HEK293 (cell line): Measurements from ENCODE around the gene STK24.

Source experiments
- CTCF ChIA-PET: fragments of 350-600 bp; formaldehyde crosslinking; extraction: SDS; loops from one replicate; lab custom pipeline; 2021; ENCODE audit warnings: antibody characterized with exemption; lab: Yijun Ruan, JAX
- POLR2A ChIA-PET: fragments of 300-600 bp; formaldehyde crosslinking; extraction: SDS; loops from one replicate; lab custom pipeline; 2020; ENCODE audit warnings: antibody characterized with exemption, inconsistent platforms; lab: Yijun Ruan, JAX
- H3K27ac ChIP-seq: fragments of 200-500 bp; sonication (Bioruptor generic); 2 replicates; pipeline ENCODE4 v1.5.1; 2014; ENCODE audit warnings: low read depth, low read length, control low read depth, inconsistent platforms; ENCODE audit errors: extremely low read depth
- H3K36me3 ChIP-seq, 2 experiments: fragments of 200-500 bp in 1 of 2; sonication (Bioruptor generic) in 1 of 2; 1 replicate in 1 of 2; 2 replicates in 1 of 2; pipeline ENCODE4 v1.5.1; 2014 to 2017; ENCODE audit warnings: inconsistent platforms in 2 of 2, low read length in 2 of 2; ENCODE audit not compliant: control insufficient read depth in 2 of 2, insufficient read depth in 1 of 2
- H3K4me1 ChIP-seq: fragments of 200-500 bp; sonication (Bioruptor generic); 2 replicates; pipeline ENCODE4 v1.5.1; 2014; ENCODE audit warnings: mild to moderate bottlenecking, low read length, inconsistent platforms; ENCODE audit not compliant: control insufficient read depth, insufficient read depth
- H3K4me3 ChIP-seq: 2 replicates; pipeline ENCODE4 v1.5.1; 2011; ENCODE audit warnings: low read depth, mild to moderate bottlenecking, control low read depth, low read length, moderate library complexity
- H3K9me3 ChIP-seq: fragments of 200-500 bp; sonication (Bioruptor generic); 2 replicates; pipeline ENCODE4 v1.5.1; 2014; ENCODE audit warnings: low read depth, low read length, inconsistent platforms; ENCODE audit not compliant: control insufficient read depth, insufficient read depth
- BCL11A ChIP-seq: fragments of 450-650 bp; formaldehyde crosslinking; IDR thresholded peaks from 2 replicates; pipeline ENCODE4 v1.5.1; 2016; ENCODE audit warnings: low read depth, missing biosample characterization, missing genetic modification characterization
- HIC1 ChIP-seq: fragments of 450-650 bp; formaldehyde crosslinking; IDR thresholded peaks from 2 replicates; pipeline ENCODE4 v1.5.1; 2016; ENCODE audit warnings: missing biosample characterization, missing genetic modification characterization
- INSM2 ChIP-seq: fragments of 450-650 bp; formaldehyde crosslinking; IDR thresholded peaks from 2 replicates; pipeline ENCODE4 v1.5.1; 2016; ENCODE audit warnings: missing biosample characterization, missing genetic modification characterization
- KLF8 ChIP-seq: fragments of 450-650 bp; formaldehyde crosslinking; IDR thresholded peaks from 2 replicates; pipeline ENCODE4 v1.5.1; 2016; ENCODE audit warnings: missing biosample characterization, missing genetic modification characterization
- OSR2 ChIP-seq: fragments of 450-650 bp; formaldehyde crosslinking; IDR thresholded peaks from 2 replicates; pipeline ENCODE4 v1.5.1; 2016; ENCODE audit warnings: missing biosample characterization, missing genetic modification characterization
- PRDM4 ChIP-seq: fragments of 450-650 bp; formaldehyde crosslinking; IDR thresholded peaks from 2 replicates; pipeline ENCODE4 v1.5.1; 2017; ENCODE audit warnings: missing biosample characterization, missing genetic modification characterization
- REPIN1 ChIP-seq: fragments of 450-650 bp; formaldehyde crosslinking; IDR thresholded peaks from 2 replicates; pipeline ENCODE4 v1.5.1; 2017; ENCODE audit warnings: missing biosample characterization, missing genetic modification characterization, low read depth
- SCRT2 ChIP-seq: fragments of 450-650 bp; formaldehyde crosslinking; IDR thresholded peaks from 2 replicates; pipeline ENCODE4 v1.5.1; 2016; ENCODE audit warnings: missing biosample characterization, missing genetic modification characterization
- SP7 ChIP-seq: fragments of 450-650 bp; formaldehyde crosslinking; IDR thresholded peaks from 2 replicates; pipeline ENCODE4 v1.5.1; 2016; ENCODE audit warnings: missing biosample characterization, missing genetic modification characterization
- TRIM28 ChIP-seq: IDR thresholded peaks from 2 replicates; pipeline ENCODE4 v1.6.1; 2011; ENCODE audit warnings: low read length, control low read depth, borderline replicate concordance
- ZBTB20 ChIP-seq: fragments of 450-650 bp; formaldehyde crosslinking; IDR thresholded peaks from 2 replicates; pipeline ENCODE4 v1.5.1; 2016; ENCODE audit warnings: missing biosample characterization, missing genetic modification characterization
- ZBTB44 ChIP-seq: fragments of 450-650 bp; IDR thresholded peaks from 2 replicates; pipeline ENCODE4 v1.5.1; 2018; ENCODE audit warnings: missing biosample characterization, mild to moderate bottlenecking, missing genetic modification characterization
- ZBTB48 ChIP-seq: fragments of 450-650 bp; formaldehyde crosslinking; IDR thresholded peaks from 2 replicates; pipeline ENCODE4 v1.5.1; 2016; ENCODE audit warnings: missing biosample characterization, missing genetic modification characterization
- ZBTB6 ChIP-seq: fragments of 450-650 bp; formaldehyde crosslinking; IDR thresholded peaks from 2 replicates; pipeline ENCODE4 v1.5.1; 2017; ENCODE audit warnings: missing biosample characterization, missing genetic modification characterization
- ZFP41 ChIP-seq: fragments of 450-650 bp; formaldehyde crosslinking; IDR thresholded peaks from 2 replicates; pipeline ENCODE4 v1.5.1; 2016; ENCODE audit warnings: missing biosample characterization, missing genetic modification characterization, borderline replicate concordance
- ZNF114 ChIP-seq: fragments of 450-650 bp; formaldehyde crosslinking; IDR thresholded peaks from 2 replicates; pipeline ENCODE4 v1.5.0; 2017; ENCODE audit warnings: missing biosample characterization, missing genetic modification characterization
- ZNF211 ChIP-seq: fragments of 450-650 bp; formaldehyde crosslinking; IDR thresholded peaks from 2 replicates; pipeline ENCODE4 v1.5.1; 2016; ENCODE audit warnings: low read depth, missing biosample characterization, missing genetic modification characterization
- ZNF223 ChIP-seq: fragments of 450-650 bp; formaldehyde crosslinking; IDR thresholded peaks from 2 replicates; pipeline ENCODE4 v1.5.1; 2016; ENCODE audit warnings: missing biosample characterization, missing genetic modification characterization
- ZNF266 ChIP-seq: fragments of 450-650 bp; formaldehyde crosslinking; IDR thresholded peaks from 2 replicates; pipeline ENCODE4 v1.5.1; 2016; ENCODE audit warnings: missing biosample characterization, missing genetic modification characterization, low read depth
- ZNF341 ChIP-seq: fragments of 450-650 bp; formaldehyde crosslinking; IDR thresholded peaks from 2 replicates; pipeline ENCODE4; 2016; ENCODE audit warnings: low read depth, missing biosample characterization, missing genetic modification characterization
- ZNF37A ChIP-seq: fragments of 450-650 bp; IDR thresholded peaks from 2 replicates; pipeline ENCODE4 v1.5.1; 2018; ENCODE audit warnings: missing biosample characterization, missing genetic modification characterization
- ZNF423 ChIP-seq: fragments of 450-650 bp; formaldehyde crosslinking; IDR thresholded peaks from 2 replicates; pipeline ENCODE4 v1.5.1; 2016; ENCODE audit warnings: missing biosample characterization, missing genetic modification characterization
- ZNF433 ChIP-seq: fragments of 450-650 bp; formaldehyde crosslinking; IDR thresholded peaks from 2 replicates; pipeline ENCODE4 v1.5.1; 2016; ENCODE audit warnings: missing biosample characterization, missing genetic modification characterization, low read depth
- ZNF747 ChIP-seq: fragments of 450-650 bp; formaldehyde crosslinking; IDR thresholded peaks from 2 replicates; pipeline ENCODE4 v1.5.1; 2016; ENCODE audit warnings: missing biosample characterization, missing genetic modification characterization
- ZNF768 ChIP-seq: fragments of 450-650 bp; formaldehyde crosslinking; IDR thresholded peaks from 2 replicates; pipeline ENCODE4 v1.5.1; 2018; ENCODE audit warnings: missing biosample characterization, mild to moderate bottlenecking, missing genetic modification characterization
- ZSCAN30 ChIP-seq: fragments of 450-650 bp; IDR thresholded peaks from 2 replicates; pipeline ENCODE4 v1.5.1; 2018; ENCODE audit warnings: missing biosample characterization, mild to moderate bottlenecking, missing genetic modification characterization, moderate library complexity

Gene STK24

GRCh38 chr13:98488736-98489135 is 88.2 kb downstream of the STK24 start (continued):
- TF ChIP-seq ZNF768 (tag by site-specific recombination) (no peak), ZNF341 (no peak), ZNF37A (tag by site-specific recombination) (no peak)

GRCh38 chr13:98487522-98487921 is 89.4 kb downstream of the STK24 start:
- POLR2A ChIA-PET = no interaction called here
- TF ChIP-seq ZBTB44 = no peak
- no peak for TF ChIP-seq ZNF211
- no peak for TF ChIP-seq ZNF114
- no peak for TF ChIP-seq ZBTB20 (tag by site-specific recombination)
- TF ChIP-seq ZNF747 (tag by site-specific recombination) = no peak
- TF ChIP-seq SP7 (tag by site-specific recombination) = no peak
- TF ChIP-seq ZNF433 (tag by site-specific recombination) = no peak
- no peak for TF ChIP-seq KLF8 (tag by site-specific recombination)
- TF ChIP-seq ZNF223 (tag by site-specific recombination) = no peak
- no peak for TF ChIP-seq ZBTB48 (tag by site-specific recombination)
- no peak for TF ChIP-seq ZBTB6 (tag by site-specific recombination)
- TF ChIP-seq REPIN1 (tag by site-specific recombination) = no peak
- no peak for TF ChIP-seq HIC1 (tag by site-specific recombination)
- TF ChIP-seq ZSCAN30 (tag by site-specific recombination) = no peak
- TF ChIP-seq TRIM28 = no peak
- TF ChIP-seq ZNF266 (tag by site-specific recombination) = no peak
- H3K27ac ChIP-seq = no peak overlapping the region
- H3K4me1 ChIP-seq = peaks cover 12% of the 10 kb centered on the region
- CTCF ChIA-PET = no interaction called here
- no peaks in the 10 kb centered on the region for H3K9me3 ChIP-seq
- H3K36me3 ChIP-seq = no peaks in the 10 kb centered on the region
- H3K4me3 ChIP-seq = no peak overlapping the region

- no peak overlapping the region for H3K27ac ChIP-seq
- CTCF ChIA-PET = interaction anchor here (0.7 kb wide), 1 partner anchor 167 kb away, joined by 3 read pairs; no protein-coding TSS in a partner anchor
- TF ChIP-seq BCL11A (tag by site-specific recombination) (no peak), INSM2 (tag by site-specific recombination) (no peak), SCRT2 (tag by site-specific recombination) (0 out of 2 replicates have a peak, but pooled peaks have one; percentile 31), OSR2 (tag by site-specific recombination) (no peak), ZFP41 (tag by site-specific recombination) (no peak), PRDM4 (no peak), ZNF423 (tag by site-specific recombination) (no peak)
These were observed 89.9 kb downstream of the STK24 start for GRCh38 chr13:98487016-98487415.

More at GRCh38 chr13:98487016-98487415, 89.9 kb downstream of the STK24 start:
- no peak overlapping the region for H3K4me3 ChIP-seq
- H3K4me1 ChIP-seq = peaks cover 13% of the 10 kb centered on the region
- H3K9me3 ChIP-seq = no peaks in the 10 kb centered on the region
- POLR2A ChIA-PET = no interaction called here
- H3K36me3 ChIP-seq = no peaks in the 10 kb centered on the region
